B cell (primary cell): ENCODE data around the gene CCDC7. TPM values are rescaled to one million over a fixed set of nuclear protein-coding genes. Genes with fewer than 3 reads are reported as not detected.

Source experiments
- ATAC-seq: fragments of 200-7000 bp; cut with Tn5 transposase; one replicate; pipeline ENCODE4 v1.10.0; 2021; ENCODE audit warnings: low read depth, mild to moderate bottlenecking, moderate number of reproducible peaks, moderate library complexity
- CTCF ChIA-PET: fragments of 350-600 bp; sonication (Branson Sonifier 250); formaldehyde crosslinking; loops from one replicate; lab custom pipeline; 2021; ENCODE audit warnings: antibody characterized with exemption, inconsistent platforms; lab: Charles Lee
- POLR2A ChIA-PET: fragments of 350-600 bp; sonication (Branson Sonifier 250); formaldehyde crosslinking; loops from one replicate; lab custom pipeline; 2021; ENCODE audit warnings: antibody characterized with exemption; lab: Charles Lee
- DNase-seq: peaks from one replicate; pipeline ENCODE4 v3.0.0; 2013
- H2AFZ ChIP-seq: 2 replicates; pipeline ENCODE4 v1.6.1; 2012; ENCODE audit warnings: mild to moderate bottlenecking, low read depth, low read length; ENCODE audit not compliant: insufficient read depth, poor library complexity, severe bottlenecking
- H3K27ac ChIP-seq, 2 donors: 1 replicate in 1 of 2; 2 replicates in 1 of 2; pipeline ENCODE4 v1.5.1; 2012 to 2013; ENCODE audit warnings: low read length in 2 of 2, mild to moderate bottlenecking in 2 of 2, moderate library complexity in 1 of 2
- H3K27me3 ChIP-seq, 4 experiments: fragments of 200-600 bp in 1 of 4; sonication (generic) in 1 of 4; replicated peaks in 1 of 4; 1 replicate in 2 of 4; 2 replicates in 2 of 4; pipeline versions ENCODE4 v1.6.1 to v1.7.0; 2013 to 2016; ENCODE audit warnings: low read length in 3 of 4, mild to moderate bottlenecking in 2 of 4, mixed read lengths in 1 of 4, moderate library complexity in 1 of 4; ENCODE audit not compliant: insufficient read depth in 4 of 4, control insufficient read depth in 3 of 4; ENCODE audit errors: control extremely low read depth in 1 of 4
- H3K36me3 ChIP-seq, 2 experiments: replicated peaks in 1 of 2; 1 replicate in 1 of 2; 2 replicates in 1 of 2; pipeline versions ENCODE4 v1.6.1 to v1.7.1; 2013; ENCODE audit warnings: low read length in 1 of 2; ENCODE audit not compliant: insufficient read depth in 2 of 2, control insufficient read depth in 1 of 2; ENCODE audit errors: control extremely low read depth in 1 of 2, extremely low read depth in 1 of 2
- H3K4me1 ChIP-seq, 2 donors: fragments of 200-600 bp in 1 of 2; sonication (generic) in 1 of 2; 1 replicate in 1 of 2; 2 replicates in 1 of 2; pipeline versions ENCODE4 v1.5.1 to v1.6.1; 2013 to 2017; ENCODE audit warnings: low read length in 2 of 2; ENCODE audit not compliant: control insufficient read depth in 2 of 2, insufficient read depth in 2 of 2
- H3K4me2 ChIP-seq: replicated peaks from 2 replicates; pipeline ENCODE3; 2012; ENCODE audit warnings: mild to moderate bottlenecking, low read depth, low read length; ENCODE audit not compliant: poor library complexity, severe bottlenecking
- H3K4me3 ChIP-seq, 5 experiments: fragments of 200-600 bp in 1 of 5; sonication (generic) in 1 of 5; 1 replicate in 3 of 5; 2 replicates in 2 of 5; pipeline versions ENCODE4 v1.5.1 to v1.7.0; 2011 to 2016; ENCODE audit warnings: low read length in 4 of 5, mild to moderate bottlenecking in 4 of 5, low read depth in 2 of 5, control low read depth in 1 of 5, moderate library complexity in 1 of 5; ENCODE audit not compliant: insufficient read depth in 1 of 5; ENCODE audit errors: control extremely low read depth in 1 of 5, extremely low read depth in 1 of 5
- H3K79me2 ChIP-seq: fragments of 200-600 bp; sonication (generic); one replicate; pipeline ENCODE4 v1.6.0; 2016; ENCODE audit warnings: low read length; ENCODE audit not compliant: control insufficient read depth, insufficient read depth
- H3K9ac ChIP-seq: fragments of 200-600 bp; sonication (generic); 2 replicates; pipeline ENCODE4 v1.6.1; 2017; ENCODE audit warnings: mild to moderate bottlenecking, low read length, moderate library complexity
- H3K9me3 ChIP-seq, 3 donors: one replicate each; pipeline versions ENCODE4 v1.6.1 to v1.7.1; 2013; ENCODE audit warnings: low read length in 2 of 3; ENCODE audit not compliant: control insufficient read depth in 2 of 3, insufficient read depth in 1 of 3; ENCODE audit errors: control extremely low read depth in 1 of 3
- H4K20me1 ChIP-seq: 2 replicates; pipeline ENCODE4 v1.6.0; 2012; ENCODE audit warnings: mild to moderate bottlenecking, low read length; ENCODE audit not compliant: insufficient read depth, control insufficient read depth, poor library complexity, severe bottlenecking
- H3K27ac Mint-ChIP-seq: one replicate; pipeline ENCODE4 v1.8.0; 2021; ENCODE audit warnings: mixed read lengths
- H3K27me3 Mint-ChIP-seq: one replicate; pipeline ENCODE4 v1.8.0; 2021; ENCODE audit warnings: mixed read lengths
- H3K4me1 Mint-ChIP-seq: one replicate; pipeline ENCODE4 v1.8.0; 2021; ENCODE audit warnings: mixed read lengths
- H3K4me3 Mint-ChIP-seq: one replicate; pipeline ENCODE4 v1.8.0; 2021; ENCODE audit warnings: mixed read lengths
- H3K9me3 Mint-ChIP-seq: one replicate; pipeline ENCODE4 v1.8.0; 2022; ENCODE audit warnings: mixed read lengths; ENCODE audit not compliant: insufficient read depth
- CTCF ChIP-seq: fragments of 200-600 bp; IDR thresholded peaks from one replicate; pipeline ENCODE4 v1.8.0; 2022; ENCODE audit warnings: antibody characterized with exemption, mild to moderate bottlenecking
- EZH2 ChIP-seq: IDR thresholded peaks from 2 replicates; pipeline ENCODE4 v1.6.1; 2012; ENCODE audit warnings: borderline replicate concordance, low read depth, mild to moderate bottlenecking, moderate library complexity, low read length; ENCODE audit not compliant: insufficient read depth, poor library complexity, severe bottlenecking
- WGBS: methylation state at CpG from one replicate; pipeline ENCODE4 v1.1.5; 2013; ENCODE audit warnings: missing lambda C conversion rate; ENCODE audit not compliant: insufficient coverage; 5-methylcytosine and 5-hydroxymethylcytosine counted together
- intact Hi-C: fragments of 100-400 bp; cut with micrococcal nuclease; formaldehyde crosslinking; loops from one replicate; pipeline ENCODE4 v1.10.0; 2022
- polyA plus RNA-seq: library from polyadenylated mRNA; depleted of rRNA; stranded (reverse); fragments of >200 nt; gene quantifications from 2 replicates; pipeline ENCODE4 v1.2.3, GENCODE V29; 2012
- total RNA-seq, 2 donors: library from RNA; stranded (reverse); fragments of 120-200 nt in 1 of 2; gene quantifications; 1 replicate in 1 of 2; 2 replicates in 1 of 2; pipeline versions ENCODE4 v1.2.3 to v1.2.4, GENCODE V29; 2013 to 2022

The CCDC7 gene
- total and polyA plus RNA-seq, 2 donors (not counting 1 experiment from before 2014, with no cell fraction given) = 2.6 to 26.6 TPM

DNA sequence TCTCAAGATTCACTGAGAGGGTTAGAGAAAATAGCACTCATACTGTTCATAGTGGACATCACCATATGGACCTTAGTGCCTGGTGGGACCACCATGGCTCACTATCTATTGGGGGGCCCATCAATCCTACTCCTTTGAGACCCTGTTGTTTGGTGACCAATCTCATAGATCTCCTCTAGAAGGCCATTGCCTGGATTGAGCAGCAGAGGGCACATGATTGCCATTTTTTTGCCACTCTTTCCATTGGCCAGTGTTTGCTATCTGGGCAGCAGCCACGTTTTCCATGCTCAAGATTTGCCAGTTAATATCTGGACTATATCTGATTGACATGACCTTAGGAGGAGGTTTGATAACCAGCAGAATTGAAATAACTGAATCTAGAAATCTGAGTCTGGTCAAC is 267.6 kb downstream of the CCDC7 start:
- no peak for DNase-seq
- ChIA-PET CTCF (no interaction called here), POLR2A (no interaction called here)
- WGBS = no CpG with 5 or more reads among the region's 1 CpG
- no peaks in the 10 kb centered on the region for H3K27me3 ChIP-seq
- TF ChIP-seq CTCF (no peak), EZH2 (no peak)
- no peaks in the 10 kb centered on the region for H3K79me2 ChIP-seq
- H2AFZ ChIP-seq = no peak overlapping the region
- Mint-ChIP-seq H3K9me3 (peaks cover 23% of the 10 kb centered on the region), H3K27me3 (no peaks in the 10 kb centered on the region), H3K27ac (no peak overlapping the region), H3K4me3 (no peak overlapping the region), H3K4me1 (no peaks in the 10 kb centered on the region)
- H3K4me1 ChIP-seq = no peaks in the 10 kb centered on the region
- H4K20me1 ChIP-seq = no peaks in the 10 kb centered on the region
- peaks cover 1 to 20% (median 3%) of the 10 kb centered on the region in 3 donors for H3K9me3 ChIP-seq
- intact Hi-C loops = no loop called here
- H3K4me2 ChIP-seq = no peak overlapping the region
- H3K27ac ChIP-seq = no peak overlapping the region
- no peak for ATAC-seq
- no peaks in the 10 kb centered on the region for H3K36me3 ChIP-seq
- no peak overlapping the region for H3K9ac ChIP-seq
- no peak overlapping the region for H3K4me3 ChIP-seq

- no peaks in the 10 kb centered on the region for H3K36me3 ChIP-seq
- H3K9me3 ChIP-seq = no peaks in the 10 kb centered on the region
- Mint-ChIP-seq H3K9me3 (no peaks in the 10 kb centered on the region), H3K4me1 (no peaks in the 10 kb centered on the region), H3K27ac (no peak overlapping the region), H3K27me3 (no peaks in the 10 kb centered on the region), H3K4me3 (no peak overlapping the region)
- H3K27me3 ChIP-seq = no peaks in the 10 kb centered on the region
- CTCF ChIA-PET = no interaction called here
- no peak overlapping the region for H3K4me3 ChIP-seq
- no peak for DNase-seq
- no peak overlapping the region for H2AFZ ChIP-seq
- no peaks in the 10 kb centered on the region for H3K79me2 ChIP-seq
- POLR2A ChIA-PET = no interaction called here
- ATAC-seq = no peak
- intact Hi-C loops = no loop called here
- H3K4me2 ChIP-seq = no peak overlapping the region
- TF ChIP-seq CTCF (no peak), EZH2 (no peak)
- 100% methylated on average over 8 of the region's 9 CpGs for WGBS
- no peaks in the 10 kb centered on the region for H3K4me1 ChIP-seq
- no peak overlapping the region for H3K27ac ChIP-seq
- H3K9ac ChIP-seq = no peak overlapping the region
- no peaks in the 10 kb centered on the region for H4K20me1 ChIP-seq
These were observed 285.6 kb downstream of the CCDC7 start for GRCh38 chr10:32731527-32731926.
